Mesenchymal stem cell (in vitro differentiated cells and primary cell): ENCODE results near the gene CZIB.
A peak's percentile ranks its signal among the peaks of the same experiment; 100 is the strongest.
"Not testable (repeated sequence)": the region's sequence is repeated elsewhere in the genome, so short reads cannot be mapped to it uniquely, and the experiment has no call there.

ENCODE experiments used
- DNase-seq: peaks from one replicate; pipeline ENCODE4 v3.0.0-alpha.2; 2013
- H2AFZ ChIP-seq: one replicate; pipeline ENCODE4 v1.6.1; 2013; ENCODE audit warnings: low read depth, mild to moderate bottlenecking, control low read depth, inconsistent platforms, low read length, moderate library complexity
- H2AK5ac ChIP-seq: 2 replicates; pipeline ENCODE4 v1.6.1; 2013; ENCODE audit warnings: low read length, moderate library complexity, mild to moderate bottlenecking, inconsistent platforms; ENCODE audit not compliant: severe bottlenecking
- H2BK120ac ChIP-seq: one replicate; pipeline ENCODE4 v1.6.1; 2013; ENCODE audit warnings: low read depth, mild to moderate bottlenecking, inconsistent platforms, low read length, moderate library complexity
- H2BK12ac ChIP-seq, 2 experiments: one replicate each; pipeline ENCODE4 v1.6.1; 2013; ENCODE audit warnings: inconsistent platforms in 2 of 2, low read length in 2 of 2, mild to moderate bottlenecking in 2 of 2, moderate library complexity in 2 of 2, control low read depth in 1 of 2
- H2BK15ac ChIP-seq: one replicate; pipeline ENCODE4 v1.6.1; 2013; ENCODE audit warnings: mild to moderate bottlenecking, low read depth, inconsistent platforms; ENCODE audit not compliant: poor library complexity, severe bottlenecking
- H2BK5ac ChIP-seq: 2 replicates; pipeline ENCODE4 v1.6.1; 2013; ENCODE audit warnings: low read depth, mild to moderate bottlenecking, low read length, control low read depth, inconsistent platforms; ENCODE audit not compliant: poor library complexity, severe bottlenecking
- H3K14ac ChIP-seq, 2 experiments: one replicate each; pipeline ENCODE4 v1.6.1; 2013; ENCODE audit warnings: inconsistent platforms in 2 of 2, low read length in 2 of 2, control low read depth in 1 of 2, mild to moderate bottlenecking in 1 of 2, moderate library complexity in 1 of 2
- H3K18ac ChIP-seq, 2 experiments: one replicate each; pipeline ENCODE4 v1.6.1; 2013; ENCODE audit warnings: inconsistent platforms in 2 of 2, low read length in 2 of 2, control low read depth in 1 of 2, low read depth in 1 of 2, mild to moderate bottlenecking in 1 of 2
- H3K23ac ChIP-seq, 2 experiments: one replicate each; pipeline ENCODE4 v1.6.1; 2013; ENCODE audit warnings: inconsistent platforms in 2 of 2, low read length in 2 of 2, mild to moderate bottlenecking in 2 of 2, moderate library complexity in 2 of 2, control low read depth in 1 of 2
- H3K27ac ChIP-seq: 2 replicates; pipeline ENCODE4 v1.5.1; 2013; ENCODE audit warnings: mild to moderate bottlenecking, moderate library complexity, low read length, control low read depth, inconsistent platforms; ENCODE audit not compliant: poor library complexity, severe bottlenecking
- H3K27me3 ChIP-seq, 2 experiments: 2 replicates each; pipeline versions ENCODE4 v1.6.1 to v1.7.0; 2013; ENCODE audit warnings: low read length in 2 of 2, mild to moderate bottlenecking in 2 of 2, moderate library complexity in 2 of 2, control low read depth in 1 of 2, inconsistent platforms in 1 of 2; ENCODE audit not compliant: control insufficient read depth in 1 of 2, insufficient read depth in 1 of 2
- H3K36me3 ChIP-seq, 2 experiments: 2 replicates each; pipeline versions ENCODE4 v1.6.1 to v1.7.0; 2013; ENCODE audit warnings: low read length in 2 of 2, control low read depth in 1 of 2, inconsistent platforms in 1 of 2, low read depth in 1 of 2, mild to moderate bottlenecking in 1 of 2; ENCODE audit not compliant: insufficient read depth in 2 of 2, control insufficient read depth in 1 of 2
- H3K4ac ChIP-seq, 2 experiments: one replicate each; pipeline ENCODE4 v1.6.1; 2013; ENCODE audit warnings: inconsistent platforms in 2 of 2, low read length in 2 of 2, mild to moderate bottlenecking in 2 of 2, moderate library complexity in 2 of 2, control low read depth in 1 of 2, low read depth in 1 of 2
- H3K4me1 ChIP-seq: 2 replicates; pipeline ENCODE4 v1.6.1; 2013; ENCODE audit warnings: low read depth, low read length, control low read depth; ENCODE audit not compliant: control insufficient read depth, insufficient read depth
- H3K4me2 ChIP-seq: 2 replicates; pipeline ENCODE4 v1.6.1; 2013; ENCODE audit warnings: low read length, mild to moderate bottlenecking, inconsistent platforms; ENCODE audit not compliant: poor library complexity, severe bottlenecking
- H3K4me3 ChIP-seq, 2 experiments: 2 replicates each; pipeline versions ENCODE4 v1.5.1 to v1.7.0; 2013; ENCODE audit warnings: low read length in 2 of 2, mild to moderate bottlenecking in 2 of 2, control low read depth in 1 of 2, low read depth in 1 of 2; ENCODE audit not compliant: insufficient read depth in 1 of 2
- H3K79me1 ChIP-seq: replicated peaks from 2 replicates; pipeline ENCODE4 v1.6.1; 2013; ENCODE audit warnings: mild to moderate bottlenecking, control low read depth, low read length, inconsistent platforms; ENCODE audit not compliant: poor library complexity, severe bottlenecking
- H3K9ac ChIP-seq: 2 replicates; pipeline ENCODE4 v1.7.0; 2013; ENCODE audit warnings: mild to moderate bottlenecking, low read length, moderate library complexity
- H3K9me3 ChIP-seq: 2 replicates; pipeline ENCODE4 v1.7.0; 2013; ENCODE audit warnings: mild to moderate bottlenecking, low read length; ENCODE audit not compliant: control insufficient read depth
- H4K8ac ChIP-seq: one replicate; pipeline ENCODE4 v1.6.1; 2013; ENCODE audit warnings: inconsistent platforms, mild to moderate bottlenecking, low read length, moderate library complexity
- H4K91ac ChIP-seq: one replicate; pipeline ENCODE4 v1.6.1; 2013; ENCODE audit warnings: mild to moderate bottlenecking, low read length, inconsistent platforms
- WGBS: methylation state at CpG from one replicate; pipeline ENCODE4 v1.1.7; 2013; ENCODE audit warnings: mixed read lengths; 5-methylcytosine and 5-hydroxymethylcytosine counted together

CZIB gene

GRCh38 chr1:53207726-53208125 is 12.7 kb downstream of the CZIB start:
- no peak overlapping the region for H2AFZ ChIP-seq
- no peak overlapping the region for H3K14ac ChIP-seq
- H2AK5ac ChIP-seq, result no peak overlapping the region
- H3K4ac ChIP-seq, result no peak overlapping the region
- H2BK15ac ChIP-seq, result no peak overlapping the region
- H4K8ac ChIP-seq, result no peak overlapping the region
- H3K4me2 ChIP-seq, result no peak overlapping the region
- H3K18ac ChIP-seq, result no peak overlapping the region
- no peak overlapping the region for H2BK5ac ChIP-seq
- peaks cover 22% of the 10 kb centered on the region for H3K79me1 ChIP-seq
- no peaks in the 10 kb centered on the region for H3K27me3 ChIP-seq
- peak overlapping the region in 1 of 2 experiments; percentile 36 for H3K4me3 ChIP-seq
- H3K23ac ChIP-seq, result no peak overlapping the region
- whole genome bisulfite sequencing, result no CpG with 5 or more reads among the region's 1 CpG
- no peaks in the 10 kb centered on the region for H3K9me3 ChIP-seq
- H3K9ac ChIP-seq, result peak overlapping the region; percentile 40
- H3K4me1 ChIP-seq, result no peaks in the 10 kb centered on the region
- no peak for DNase-seq
- H2BK120ac ChIP-seq, result no peak overlapping the region
- peaks cover 36 to 70% of the 10 kb centered on the region in 2 experiments for H3K36me3 ChIP-seq
- no peak overlapping the region for H2BK12ac ChIP-seq
- H4K91ac ChIP-seq, result no peak overlapping the region
- H3K27ac ChIP-seq, result no peak overlapping the region

- no peaks in the 10 kb centered on the region for H3K4me1 ChIP-seq
- no peak overlapping the region for H2BK12ac ChIP-seq
- H2BK120ac ChIP-seq, result no peak overlapping the region
- peak overlapping the region; percentile 56 for H3K9ac ChIP-seq
- no peak overlapping the region for H2AFZ ChIP-seq
- no peak overlapping the region for H3K18ac ChIP-seq
- H3K9me3 ChIP-seq, result no peaks in the 10 kb centered on the region
- H3K4me3 ChIP-seq, result peak overlapping the region in 1 of 2 experiments; percentile 36
- WGBS, result no CpG with 5 or more reads among the region's 1 CpG
- H3K27ac ChIP-seq, result no peak overlapping the region
- H3K27me3 ChIP-seq, result no peaks in the 10 kb centered on the region
- no peak for DNase-seq
- H3K23ac ChIP-seq, result no peak overlapping the region
- H2AK5ac ChIP-seq, result no peak overlapping the region
- peaks cover 27% of the 10 kb centered on the region for H3K79me1 ChIP-seq
- no peak overlapping the region for H3K4ac ChIP-seq
- H3K36me3 ChIP-seq, result peaks cover 36 to 73% of the 10 kb centered on the region in 2 experiments
- H2BK5ac ChIP-seq, result no peak overlapping the region
- H3K4me2 ChIP-seq, result no peak overlapping the region
- no peak overlapping the region for H2BK15ac ChIP-seq
- H3K14ac ChIP-seq, result no peak overlapping the region
- H4K8ac ChIP-seq, result no peak overlapping the region
- H4K91ac ChIP-seq, result no peak overlapping the region
These were observed 13.6 kb downstream of the CZIB start for GRCh38 chr1:53206735-53207379.

GRCh38 chr1:53206083-53206685 is 14.2 kb downstream of the CZIB start:
- not testable (repeated sequence) for H2BK12ac ChIP-seq, H2BK5ac ChIP-seq, H3K23ac ChIP-seq, H4K91ac ChIP-seq, H2AK5ac ChIP-seq, H2AFZ ChIP-seq, H3K27me3 ChIP-seq, H3K4me2 ChIP-seq, H3K9me3 ChIP-seq, H3K18ac ChIP-seq, H2BK120ac ChIP-seq, H3K4me3 ChIP-seq, H3K4ac ChIP-seq, H2BK15ac ChIP-seq, H3K4me1 ChIP-seq, H4K8ac ChIP-seq, H3K27ac ChIP-seq, DNase-seq, H3K14ac ChIP-seq
- WGBS, result 97% methylated on average over 3 of the region's 3 CpGs
- H3K36me3 ChIP-seq, result peaks cover 31 to 74% of the 10 kb centered on the region in 2 experiments
- peak overlapping the region; percentile 56 for H3K9ac ChIP-seq
- peaks cover 25% of the 10 kb centered on the region for H3K79me1 ChIP-seq

- H2AFZ ChIP-seq, H3K9ac ChIP-seq, H2AK5ac ChIP-seq, H3K27ac ChIP-seq, H3K9me3 ChIP-seq, H4K91ac ChIP-seq, H3K27me3 ChIP-seq, H3K4me2 ChIP-seq, H2BK15ac ChIP-seq, DNase-seq, H3K4me1 ChIP-seq, H2BK120ac ChIP-seq, H3K4me3 ChIP-seq, H2BK12ac ChIP-seq, H2BK5ac ChIP-seq, H3K18ac ChIP-seq, H3K23ac ChIP-seq, H3K14ac ChIP-seq, H3K4ac ChIP-seq, H4K8ac ChIP-seq: not testable (repeated sequence)
- peaks cover 24 to 74% of the 10 kb centered on the region in 2 experiments for H3K36me3 ChIP-seq
- peaks cover 25% of the 10 kb centered on the region for H3K79me1 ChIP-seq
- WGBS, result 97% methylated on average over 1 of the region's 1 CpG
These were observed 14.9 kb downstream of the CZIB start for GRCh38 chr1:53205496-53205895.
